Right lobe of liver (tissue), 4 donors: Measurements from ENCODE around the gene PARM1.

Source experiments
- POLR2A ChIP-seq: fragments of 450-650 bp; IDR thresholded peaks from one replicate; pipeline ENCODE4 v1.6.1; 2017; ENCODE audit warnings: antibody characterized with exemption, mild to moderate bottlenecking
- TF ChIP-seq, protein P1 (sequence below), 4 donors: fragments of 200-600 bp in 3 of 4; fragments of 450-650 bp in 1 of 4; IDR thresholded peaks; one replicate each; pipeline versions ENCODE4 v1.5.1 to v1.8.0; 2016 to 2022; ENCODE audit warnings: antibody characterized with exemption in 4 of 4, mild to moderate bottlenecking in 2 of 4
- donor health status: DM: no; HTN: no; CAD: no.
- donor health status: DM: no; HTN: no; CAD: no.
- donor health status: DM: no; HTN: yes; CAD: no.

DNA sequence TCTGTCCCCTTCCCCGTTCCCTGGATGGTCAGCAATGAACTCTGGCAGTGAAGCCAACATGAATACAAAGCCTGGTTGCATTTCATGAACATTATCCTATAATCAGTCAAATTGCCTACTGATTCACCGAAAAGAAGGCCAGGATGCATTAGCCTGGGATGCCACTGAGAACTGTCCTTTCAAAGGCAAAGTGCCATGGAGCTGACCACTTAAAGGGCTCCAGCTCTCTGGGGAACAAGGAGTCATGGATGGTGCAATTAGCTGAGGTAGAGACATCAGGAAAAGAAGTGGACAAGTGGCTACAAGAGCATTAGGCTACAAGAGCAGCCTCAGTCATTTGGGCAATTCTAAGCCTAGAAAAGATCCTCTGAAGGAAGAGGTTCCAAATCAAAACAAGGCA lies 69.0 kb downstream of the PARM1 start:
- TF ChIP-seq, protein P1, sequence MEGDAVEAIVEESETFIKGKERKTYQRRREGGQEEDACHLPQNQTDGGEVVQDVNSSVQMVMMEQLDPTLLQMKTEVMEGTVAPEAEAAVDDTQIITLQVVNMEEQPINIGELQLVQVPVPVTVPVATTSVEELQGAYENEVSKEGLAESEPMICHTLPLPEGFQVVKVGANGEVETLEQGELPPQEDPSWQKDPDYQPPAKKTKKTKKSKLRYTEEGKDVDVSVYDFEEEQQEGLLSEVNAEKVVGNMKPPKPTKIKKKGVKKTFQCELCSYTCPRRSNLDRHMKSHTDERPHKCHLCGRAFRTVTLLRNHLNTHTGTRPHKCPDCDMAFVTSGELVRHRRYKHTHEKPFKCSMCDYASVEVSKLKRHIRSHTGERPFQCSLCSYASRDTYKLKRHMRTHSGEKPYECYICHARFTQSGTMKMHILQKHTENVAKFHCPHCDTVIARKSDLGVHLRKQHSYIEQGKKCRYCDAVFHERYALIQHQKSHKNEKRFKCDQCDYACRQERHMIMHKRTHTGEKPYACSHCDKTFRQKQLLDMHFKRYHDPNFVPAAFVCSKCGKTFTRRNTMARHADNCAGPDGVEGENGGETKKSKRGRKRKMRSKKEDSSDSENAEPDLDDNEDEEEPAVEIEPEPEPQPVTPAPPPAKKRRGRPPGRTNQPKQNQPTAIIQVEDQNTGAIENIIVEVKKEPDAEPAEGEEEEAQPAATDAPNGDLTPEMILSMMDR (IDR thresholded peaks at IDR 0.05) = no peak
- TF ChIP-seq POLR2A = no peak
